ENCODE data around the gene TCF19.

DNA sequence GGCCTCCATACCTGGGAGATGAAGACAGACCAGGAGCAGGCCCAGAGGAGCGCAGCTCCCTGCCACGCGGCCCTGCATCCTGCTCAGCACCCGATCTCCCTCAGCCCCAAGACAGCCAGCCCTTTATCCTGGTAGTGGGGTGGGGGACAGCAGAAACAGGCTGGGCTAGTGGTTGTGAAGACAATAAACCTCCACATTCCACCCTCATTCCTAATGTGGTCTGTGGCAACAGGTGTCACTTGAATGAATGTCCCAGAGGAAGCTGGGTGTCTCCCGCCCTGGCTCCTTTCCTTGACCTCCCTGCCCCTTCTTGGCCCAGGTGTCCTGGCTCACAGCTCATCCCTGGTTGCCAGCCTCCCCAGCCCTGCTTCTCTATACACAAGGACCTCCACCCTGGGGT lies 45.9 kb upstream of the TCF19 start, which contains the start of gene C6orf15:
- TF ChIP-seq, protein P1, sequence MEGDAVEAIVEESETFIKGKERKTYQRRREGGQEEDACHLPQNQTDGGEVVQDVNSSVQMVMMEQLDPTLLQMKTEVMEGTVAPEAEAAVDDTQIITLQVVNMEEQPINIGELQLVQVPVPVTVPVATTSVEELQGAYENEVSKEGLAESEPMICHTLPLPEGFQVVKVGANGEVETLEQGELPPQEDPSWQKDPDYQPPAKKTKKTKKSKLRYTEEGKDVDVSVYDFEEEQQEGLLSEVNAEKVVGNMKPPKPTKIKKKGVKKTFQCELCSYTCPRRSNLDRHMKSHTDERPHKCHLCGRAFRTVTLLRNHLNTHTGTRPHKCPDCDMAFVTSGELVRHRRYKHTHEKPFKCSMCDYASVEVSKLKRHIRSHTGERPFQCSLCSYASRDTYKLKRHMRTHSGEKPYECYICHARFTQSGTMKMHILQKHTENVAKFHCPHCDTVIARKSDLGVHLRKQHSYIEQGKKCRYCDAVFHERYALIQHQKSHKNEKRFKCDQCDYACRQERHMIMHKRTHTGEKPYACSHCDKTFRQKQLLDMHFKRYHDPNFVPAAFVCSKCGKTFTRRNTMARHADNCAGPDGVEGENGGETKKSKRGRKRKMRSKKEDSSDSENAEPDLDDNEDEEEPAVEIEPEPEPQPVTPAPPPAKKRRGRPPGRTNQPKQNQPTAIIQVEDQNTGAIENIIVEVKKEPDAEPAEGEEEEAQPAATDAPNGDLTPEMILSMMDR (IDR thresholded peaks at IDR 0.05; ENCODE audit: extremely low read depth in 1 of 2, insufficient read depth in 1 of 2, low read depth in 1 of 2, low read length in 2 of 2) = no peak
- TF ChIP-seq POLR2A (IDR thresholded peaks at IDR 0.05; ENCODE audit: low read depth, low read length) (no peak), FOS (IDR thresholded peaks at IDR 0.05; ENCODE audit: borderline replicate concordance, insufficient read depth, low read length) (no peak), GATA2 (IDR thresholded peaks at IDR 0.05; ENCODE audit: insufficient read depth, insufficient read length, low read depth, low read length) (no peak)

Measured in endothelial cell of umbilical vein (primary cell).